Measurements from ENCODE around the gene HSCB.

HSCB gene

GRCh38 chr22:28766628-28767027, 24.8 kb downstream of the HSCB start:
- no peak for TF ChIP-seq CTCF (IDR thresholded peaks at IDR 0.05; ENCODE audit: low read depth, low read length)
- DNase-seq (ENCODE audit: low read depth in 2 of 2) = no peak
- H3K4me3 ChIP-seq (replicated peaks in 1 of 2; ENCODE audit: low read depth in 2 of 2, low read length in 2 of 2) = no peak overlapping the region

- no peak for DNase-seq (ENCODE audit: low read depth in 2 of 2)
- TF ChIP-seq CTCF (IDR thresholded peaks at IDR 0.05; ENCODE audit: low read depth, low read length) = no peak
- H3K4me3 ChIP-seq (replicated peaks in 1 of 2; ENCODE audit: low read depth in 2 of 2, low read length in 2 of 2) = no peak overlapping the region
Measured at GRCh38 chr22:28768701-28769393, 27.0 kb downstream of the HSCB start.

GRCh38 chr22:28769394-28770085, 27.7 kb downstream of the HSCB start:
- no peak for DNase-seq (ENCODE audit: low read depth in 2 of 2)
- no peak overlapping the region for H3K4me3 ChIP-seq (replicated peaks in 1 of 2; ENCODE audit: low read depth in 2 of 2, low read length in 2 of 2)
- no peak for TF ChIP-seq CTCF (IDR thresholded peaks at IDR 0.05; ENCODE audit: low read depth, low read length)

- H3K4me3 ChIP-seq (replicated peaks in 1 of 2; ENCODE audit: low read depth in 2 of 2, low read length in 2 of 2) = no peak overlapping the region
- no peak for DNase-seq (ENCODE audit: low read depth in 2 of 2)
- no peak for TF ChIP-seq CTCF (IDR thresholded peaks at IDR 0.05; ENCODE audit: low read depth, low read length)
Measured at GRCh38 chr22:28771195-28771791, 29.5 kb downstream of the HSCB start.

GRCh38 chr22:28772633-28773460, 31.0 kb downstream of the HSCB start, which contains the start of gene CCDC117:
Gene CCDC117, plus strand, starts transcription at chr22:28772695. Its CDS starts 155 bp downstream, at chr22:28772850.
- TF ChIP-seq CTCF (IDR thresholded peaks at IDR 0.05; ENCODE audit: low read depth, low read length) = no peak
- peak within 1 kb of the TSS; percentile 83 to 85 for H3K4me3 ChIP-seq (replicated peaks in 1 of 2; ENCODE audit: low read depth in 2 of 2, low read length in 2 of 2)
- peak; percentile 96 to 97 for DNase-seq (ENCODE audit: low read depth in 2 of 2)

- TF ChIP-seq CTCF (IDR thresholded peaks at IDR 0.05; ENCODE audit: low read depth, low read length) = no peak
- peak; percentile 28 to 62 for DNase-seq (ENCODE audit: low read depth in 2 of 2)
- peak overlapping the region; percentile 83 to 85 for H3K4me3 ChIP-seq (replicated peaks in 1 of 2; ENCODE audit: low read depth in 2 of 2, low read length in 2 of 2)
Measured at GRCh38 chr22:28773461-28773867, 31.6 kb downstream of the HSCB start.

Data from cardiac fibroblast (primary cell).